LNCAP (cell line): ENCODE measurements around the gene RAB11FIP4.

Source experiments
- TF ChIP-seq, protein P1 (sequence below): fragments of 450-650 bp; IDR thresholded peaks from 2 replicates; pipeline ENCODE4 v1.5.1; 2017; ENCODE audit warnings: mild to moderate bottlenecking

Gene RAB11FIP4

DNA sequence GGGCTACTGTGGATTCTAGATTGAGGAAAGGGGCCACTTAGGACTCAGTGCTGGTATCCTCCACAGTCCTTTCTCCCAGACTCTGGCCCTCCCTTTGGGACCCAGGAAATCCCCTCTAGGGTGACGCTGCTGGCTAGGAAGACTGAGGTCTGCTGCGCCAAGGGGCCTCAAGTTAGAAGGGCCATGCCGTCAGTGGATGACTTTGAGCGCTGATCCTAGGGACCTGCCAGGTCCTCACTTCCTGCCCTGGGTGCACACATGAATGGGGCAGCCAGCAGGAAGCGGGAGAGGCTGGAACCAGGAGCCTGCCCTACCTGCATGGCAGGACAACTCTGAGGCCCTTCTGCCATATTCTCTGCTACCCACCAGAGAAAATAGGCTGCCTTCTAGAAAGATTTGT, 145.0 kb downstream of the RAB11FIP4 start:
- TF ChIP-seq, protein P1, sequence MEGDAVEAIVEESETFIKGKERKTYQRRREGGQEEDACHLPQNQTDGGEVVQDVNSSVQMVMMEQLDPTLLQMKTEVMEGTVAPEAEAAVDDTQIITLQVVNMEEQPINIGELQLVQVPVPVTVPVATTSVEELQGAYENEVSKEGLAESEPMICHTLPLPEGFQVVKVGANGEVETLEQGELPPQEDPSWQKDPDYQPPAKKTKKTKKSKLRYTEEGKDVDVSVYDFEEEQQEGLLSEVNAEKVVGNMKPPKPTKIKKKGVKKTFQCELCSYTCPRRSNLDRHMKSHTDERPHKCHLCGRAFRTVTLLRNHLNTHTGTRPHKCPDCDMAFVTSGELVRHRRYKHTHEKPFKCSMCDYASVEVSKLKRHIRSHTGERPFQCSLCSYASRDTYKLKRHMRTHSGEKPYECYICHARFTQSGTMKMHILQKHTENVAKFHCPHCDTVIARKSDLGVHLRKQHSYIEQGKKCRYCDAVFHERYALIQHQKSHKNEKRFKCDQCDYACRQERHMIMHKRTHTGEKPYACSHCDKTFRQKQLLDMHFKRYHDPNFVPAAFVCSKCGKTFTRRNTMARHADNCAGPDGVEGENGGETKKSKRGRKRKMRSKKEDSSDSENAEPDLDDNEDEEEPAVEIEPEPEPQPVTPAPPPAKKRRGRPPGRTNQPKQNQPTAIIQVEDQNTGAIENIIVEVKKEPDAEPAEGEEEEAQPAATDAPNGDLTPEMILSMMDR, result no peak

DNA sequence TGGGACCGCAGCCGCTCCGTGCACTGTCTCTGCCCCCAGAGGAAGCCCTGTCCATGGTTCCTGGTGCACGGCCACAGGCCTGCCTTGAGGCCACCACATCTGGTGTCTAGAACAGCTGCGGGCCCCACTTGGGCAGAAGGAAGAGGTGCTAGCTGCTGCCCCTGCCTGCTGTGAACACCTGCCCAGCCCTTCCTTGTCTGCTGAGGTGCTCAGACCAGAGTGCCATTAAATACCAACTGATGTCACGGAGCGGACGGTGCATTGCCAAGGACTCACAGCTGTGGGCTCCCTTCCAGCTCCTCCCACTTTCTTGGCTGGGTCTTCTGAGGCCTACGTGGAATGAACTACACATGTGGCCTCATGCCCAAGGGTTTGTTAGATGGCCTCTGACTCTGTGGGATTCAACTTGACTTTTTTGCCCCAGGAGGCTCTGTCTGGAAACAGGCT, 146.1 kb downstream of the RAB11FIP4 start:
- TF ChIP-seq, protein P1, result no peak

DNA sequence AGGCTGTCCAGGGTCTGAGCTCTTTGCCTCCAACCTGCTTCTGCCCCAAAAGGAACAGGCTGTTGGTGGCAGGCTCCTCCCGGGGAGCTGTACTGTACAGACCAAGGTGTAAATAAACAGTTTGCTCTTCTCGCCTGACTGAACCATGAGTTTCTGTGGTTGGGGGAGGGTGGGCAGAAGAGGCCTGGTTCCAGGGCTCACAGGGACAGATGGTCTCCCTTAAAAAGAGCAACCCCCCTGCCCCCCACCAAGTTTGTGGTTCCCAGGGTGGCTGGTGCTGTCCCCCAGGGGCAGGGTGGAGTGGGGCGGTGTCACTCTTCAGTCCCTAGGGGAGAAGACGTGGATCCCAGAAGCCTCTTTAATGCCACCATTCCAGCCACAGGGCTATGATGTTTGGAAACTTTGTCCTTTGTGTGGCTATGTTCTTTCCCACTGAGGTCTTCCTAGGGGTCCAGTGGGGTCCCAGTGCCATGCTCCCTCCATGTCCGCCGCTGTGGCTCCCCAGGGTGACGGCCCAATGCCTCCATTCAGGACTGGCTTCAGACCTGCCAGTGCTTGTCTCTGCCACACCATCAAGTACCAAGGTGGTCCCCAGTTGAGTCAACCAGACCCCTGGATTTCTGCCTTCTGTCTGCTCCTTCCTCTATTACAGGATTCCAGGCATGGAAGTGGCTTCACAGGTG, 146.7 kb downstream of the RAB11FIP4 start:
- TF ChIP-seq, protein P1, result no peak

DNA sequence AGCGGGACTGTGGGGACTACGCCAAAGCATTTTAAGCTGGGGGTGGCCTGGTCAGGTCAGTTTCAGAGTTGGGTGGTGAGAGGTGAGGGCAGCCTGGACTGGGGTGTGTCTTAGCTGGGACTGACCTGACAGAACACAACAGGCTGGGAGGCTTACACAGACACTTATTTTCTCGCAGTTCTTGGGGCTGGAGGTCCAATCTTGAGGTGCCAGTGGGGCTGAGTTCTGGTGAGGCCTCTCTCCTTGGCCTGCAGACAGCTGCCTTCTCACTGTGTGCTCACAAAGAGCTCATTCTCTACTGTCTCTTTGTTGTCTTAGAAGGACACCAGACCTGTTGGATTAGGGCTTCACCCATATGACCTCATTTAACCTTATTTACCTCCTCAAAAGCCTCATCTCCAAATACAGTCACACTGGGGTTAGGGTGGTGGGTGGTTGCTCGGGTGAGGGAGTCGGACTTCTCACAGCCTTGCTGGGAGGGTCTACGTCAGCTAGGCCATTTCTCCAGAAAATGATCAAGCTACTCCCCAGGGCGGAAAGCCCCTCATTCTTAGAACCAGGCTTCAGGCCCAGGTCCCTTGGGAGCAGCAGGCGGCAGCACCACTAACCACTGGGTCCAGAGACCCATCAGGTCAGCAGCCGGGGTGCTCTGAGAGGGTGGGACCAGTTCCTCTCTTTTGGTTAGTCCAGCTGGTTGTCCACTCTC, 149.3 kb downstream of the RAB11FIP4 start:
- TF ChIP-seq, protein P1, result no peak

DNA sequence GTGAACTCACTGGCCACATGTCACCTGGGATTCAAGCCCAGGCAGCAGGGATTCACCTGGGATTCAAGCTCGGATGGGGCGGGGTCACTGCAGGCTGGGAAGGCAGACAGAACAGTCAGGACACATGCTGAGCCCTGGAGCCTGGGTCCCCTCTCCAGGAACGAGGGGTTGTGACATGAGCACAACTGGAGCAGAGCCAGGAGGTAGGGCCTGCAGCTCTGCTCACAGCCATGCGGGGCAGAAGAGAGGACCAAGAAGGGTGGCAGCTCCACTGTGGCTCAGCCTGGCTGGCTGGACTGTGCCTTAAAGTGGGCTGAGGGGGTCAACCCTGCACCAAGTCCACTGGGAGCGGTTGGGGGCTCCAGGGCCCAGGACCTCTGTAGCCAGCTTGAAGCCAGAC, 150.1 kb downstream of the RAB11FIP4 start:
- TF ChIP-seq, protein P1, result 0 out of 2 replicates have a peak, but pooled peaks have one; percentile 13

DNA sequence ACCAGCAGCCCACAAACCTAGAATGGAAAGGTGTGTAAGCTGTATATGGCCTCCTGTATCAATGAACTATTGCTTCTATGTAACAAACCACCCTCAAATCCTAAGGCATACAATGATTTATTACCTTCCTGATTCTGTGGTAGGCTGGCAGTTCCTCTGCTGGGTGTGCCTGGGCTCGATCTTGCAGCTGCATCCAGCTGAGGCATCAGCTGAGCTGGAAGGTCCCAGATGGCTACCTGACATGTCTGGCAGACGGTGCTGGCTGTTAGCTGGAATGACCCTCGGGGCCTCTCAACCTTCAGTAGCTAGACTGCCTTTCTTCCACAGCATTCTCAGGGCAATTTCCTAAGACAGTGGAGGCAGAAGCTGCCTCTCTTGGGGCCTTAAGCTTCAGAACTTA, 152.7 kb downstream of the RAB11FIP4 start:
- TF ChIP-seq, protein P1, result no peak

DNA sequence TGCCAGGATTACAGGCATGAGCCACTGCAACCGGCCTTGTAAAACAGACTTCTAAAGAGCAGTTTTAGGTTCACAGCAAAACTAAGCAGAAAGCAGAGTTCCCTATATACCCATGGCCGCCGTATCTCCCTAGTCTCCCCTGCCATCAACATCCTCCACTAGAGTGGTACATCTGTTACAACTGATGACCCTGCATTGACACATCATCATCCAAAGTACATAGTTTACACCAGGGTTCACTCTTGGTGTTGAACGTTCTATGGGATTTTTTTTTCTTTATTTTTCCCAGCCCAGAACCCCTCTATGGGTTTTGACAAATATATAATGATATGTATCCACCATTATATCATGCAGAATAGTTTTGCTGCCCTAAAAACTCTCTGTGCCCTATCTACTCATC, 155.2 kb downstream of the RAB11FIP4 start:
- TF ChIP-seq, protein P1, result no peak
